ENCODE data around the gene EXOC6. TPM values are rescaled to one million over a fixed set of nuclear protein-coding genes. Genes with fewer than 3 reads are reported as not detected.

Gene EXOC6
- total and polyA plus RNA-seq, 10 of the 15 experiments (the other 5 are each of a cell fraction or from before 2014, with no cell fraction given), result 7.6 to 53.8 (median 13.3) TPM

DNA sequence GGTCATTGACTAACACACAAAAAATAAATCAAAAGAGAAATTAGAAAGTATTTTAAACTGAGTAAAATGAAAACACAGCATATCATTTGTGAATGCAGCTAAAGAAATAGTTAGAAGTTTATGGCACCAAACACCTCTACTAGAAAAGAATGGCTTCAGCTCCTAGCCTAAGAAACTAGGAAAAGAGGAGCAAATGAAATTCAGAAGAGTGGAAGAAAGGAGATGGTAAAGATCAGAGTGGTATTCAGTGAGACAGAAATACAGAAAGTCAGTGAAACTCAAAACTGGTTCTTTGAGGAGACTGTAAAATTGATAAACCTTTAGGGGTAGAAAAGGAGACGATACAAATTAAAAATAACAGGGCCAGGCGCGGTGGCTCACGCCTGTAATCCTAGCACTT is 2.7 kb downstream of the EXOC6 start:
- SMC1A ChIA-PET (ENCODE audit: uncharacterized antibody, unreplicated experiment), result interaction anchor here (0.6 to 1.5 kb wide), 4 partner anchors 10 to 34 kb away, joined by 3 to 4 read pairs (median 3); no protein-coding TSS in a partner anchor
- CTCF ChIA-PET, result interaction anchor here (0.7 to 4.7 kb wide), 4 partner anchors 8 to 477 kb away, joined by 3 to 34 read pairs (median 6); no protein-coding TSS in a partner anchor
- Histone ChIP-seq H3K4me2 (ENCODE audit: control insufficient read depth, insufficient read depth) (no peak overlapping the region), H3K9ac (ENCODE audit: control insufficient read depth, insufficient read depth, low read length) (no peak overlapping the region), H3K9me3 (replicated peaks; ENCODE audit: control insufficient read depth, insufficient read depth, low read length) (no peaks in the 10 kb centered on the region; the same call in 1 of the 3 replicates), H4K20me1 (ENCODE audit: control insufficient read depth, insufficient read depth) (no peaks in the 10 kb centered on the region), H3K4me3 (no peak overlapping the region), H3K36me3 (ENCODE audit: control insufficient read depth in 2 of 2, insufficient read depth in 2 of 2, low read length in 1 of 2) (no peaks in the 10 kb centered on the region), H3K27ac (ENCODE audit: control insufficient read depth, insufficient read depth) (no peak overlapping the region), H3K4me1 (ENCODE audit: control insufficient read depth, insufficient read depth, low read length) (peaks cover 15% of the 10 kb centered on the region), H2AFZ (ENCODE audit: control insufficient read depth, low read depth, low read length) (no peak overlapping the region), H3K79me2 (ENCODE audit: control insufficient read depth, insufficient read depth, low read length) (no peaks in the 10 kb centered on the region), H3K27me3 (replicated peaks in 1 of 2; ENCODE audit: control insufficient read depth in 2 of 2, insufficient read depth in 2 of 2, low read length in 1 of 2) (no peaks in the 10 kb centered on the region)
- no TSS peak for BruUV-seq (replicated peaks)
- no peak for FAIRE-seq
- WGBS (ENCODE audit: insufficient coverage, insufficient replicate concordance, low lambda C conversion rate, missing lambda C conversion rate), result 97% methylated on average over 4 of the region's 4 CpGs
- in situ Hi-C loops (cut with MboI) (no loop called here), intact Hi-C loops (cut with micrococcal nuclease; ENCODE audit: unreplicated experiment) (no loop called here)
- RAD21 ChIA-PET (ENCODE audit: unreplicated experiment), result no interaction called here
- DNase-seq (ENCODE audit: low read depth, low spot score), result no peak
- POLR2A ChIA-PET, result interaction anchor here (0.6 kb wide), 2 partner anchors 57 to 117 kb away, joined by 3 read pairs; no protein-coding TSS in a partner anchor
- no peak for ATAC-seq
- no peak for TF ChIP-seq ATF7 (IDR thresholded peaks at IDR 0.05; ENCODE audit: low read depth)
- no peak for TF ChIP-seq TARDBP (IDR thresholded peaks at IDR 0.05; ENCODE audit: borderline replicate concordance)
- TF ChIP-seq EGR1 (IDR thresholded peaks at IDR 0.05; ENCODE audit: borderline replicate concordance in 1 of 2, low read depth in 2 of 2, low read length in 2 of 2), result no peak
- TF ChIP-seq NRF1 (conservative IDR thresholded peaks at IDR 0.05; ENCODE audit: low read depth, low read length), result no peak
- TF ChIP-seq ZNF687 (IDR thresholded peaks at IDR 0.05), result no peak
- no peak for TF ChIP-seq ETV6 (conservative IDR thresholded peaks at IDR 0.05 in 1 of 2, IDR thresholded peaks at IDR 0.05 in 1 of 2; ENCODE audit: borderline replicate concordance in 1 of 2, low read depth in 1 of 2)
- no peak for TF ChIP-seq NR2C2 (IDR thresholded peaks at IDR 0.05; ENCODE audit: borderline replicate concordance, control insufficient read depth, insufficient read length, low read depth)
- TF ChIP-seq GATAD2B (conservative IDR thresholded peaks at IDR 0.05; ENCODE audit: low read depth), result no peak
- no peak for TF ChIP-seq WRNIP1 (IDR thresholded peaks at IDR 0.05; ENCODE audit: borderline replicate concordance, low read depth, low read length)
- no peak for TF ChIP-seq FOXK2 (IDR thresholded peaks at IDR 0.05)
- TF ChIP-seq KDM1A (IDR thresholded peaks at IDR 0.05; ENCODE audit: borderline replicate concordance), result no peak
- TF ChIP-seq ZBTB33 (IDR thresholded peaks at IDR 0.05), result no peak
- no peak for TF ChIP-seq SUZ12 (IDR thresholded peaks at IDR 0.05; ENCODE audit: unreplicated experiment)
- TF ChIP-seq E2F4 (IDR thresholded peaks at IDR 0.05; ENCODE audit: low read depth, low read length), result no peak
